Natural killer cell (primary cell): ENCODE data around the gene ATL2. TPM values are rescaled to one million over a fixed set of nuclear protein-coding genes. Genes with fewer than 3 reads are reported as not detected.

Experiments used
- ATAC-seq, 3 donors: fragments of 150-1000 bp in 2 of 3; fragments of 200-7000 bp in 1 of 3; cut with Tn5 transposase; 1 replicate in 1 of 3; 2 replicates in 2 of 3; pipeline ENCODE4 v1.10.0; 2021; ENCODE audit warnings: mild to moderate bottlenecking in 2 of 3, moderate library complexity in 2 of 3
- DNase-seq, 2 donors: peaks; one replicate each; pipeline versions ENCODE4 v3.0.0 to v3.0.0-alpha.2; 2013 to 2021; ENCODE audit warnings: mixed read lengths in 1 of 2
- H3K27ac ChIP-seq: one replicate; pipeline ENCODE4 v1.5.1; 2013; ENCODE audit warnings: mild to moderate bottlenecking, low read length
- H3K27me3 ChIP-seq: one replicate; pipeline ENCODE4 v1.6.1; 2013; ENCODE audit warnings: low read length; ENCODE audit not compliant: control insufficient read depth, insufficient read depth
- H3K36me3 ChIP-seq: one replicate; pipeline ENCODE4 v1.6.1; 2013; ENCODE audit warnings: low read length; ENCODE audit not compliant: control insufficient read depth, insufficient read depth
- H3K4me1 ChIP-seq: one replicate; pipeline ENCODE4 v1.6.1; 2013; ENCODE audit warnings: low read length; ENCODE audit not compliant: control insufficient read depth, insufficient read depth
- H3K4me3 ChIP-seq: one replicate; pipeline ENCODE4 v1.5.1; 2013; ENCODE audit warnings: low read length
- H3K9me3 ChIP-seq: one replicate; pipeline ENCODE4 v1.6.1; 2013; ENCODE audit warnings: low read length; ENCODE audit not compliant: control insufficient read depth, insufficient read depth
- H3K27ac Mint-ChIP-seq, 2 donors: one replicate each; pipeline ENCODE4 v1.8.0; 2022; ENCODE audit warnings: mild to moderate bottlenecking in 2 of 2, mixed read lengths in 2 of 2, moderate library complexity in 1 of 2
- H3K27me3 Mint-ChIP-seq, 2 donors: one replicate each; pipeline ENCODE4 v1.8.0; 2022; ENCODE audit warnings: low read depth in 2 of 2, mixed read lengths in 2 of 2
- H3K36me3 Mint-ChIP-seq: one replicate; pipeline ENCODE4 v1.8.0; 2022; ENCODE audit warnings: mixed read lengths
- H3K4me1 Mint-ChIP-seq, 2 donors: one replicate each; pipeline ENCODE4 v1.8.0; 2022; ENCODE audit warnings: mixed read lengths in 2 of 2
- H3K4me3 Mint-ChIP-seq: one replicate; pipeline ENCODE4 v1.8.0; 2022; ENCODE audit warnings: mild to moderate bottlenecking, moderate library complexity, mixed read lengths
- H3K9me3 Mint-ChIP-seq, 2 donors: one replicate each; pipeline ENCODE4 v1.8.0; 2022; ENCODE audit warnings: mixed read lengths in 2 of 2
- WGBS: methylation state at CpG from one replicate; pipeline ENCODE4 v1.1.7; 2013; ENCODE audit warnings: missing lambda C conversion rate; ENCODE audit not compliant: insufficient coverage; 5-methylcytosine and 5-hydroxymethylcytosine counted together
- intact Hi-C: fragments of 100-400 bp; cut with micrococcal nuclease; formaldehyde crosslinking; loops from one replicate; pipeline ENCODE4 v1.14.2; 2022
- total RNA-seq, 4 donors: library from RNA; stranded (reverse); fragments of 120-200 nt in 1 of 4; gene quantifications; one replicate each; pipeline versions ENCODE4 v1.2.3 to v1.2.4, GENCODE V29; 2013 to 2022
- TF ChIP-seq, protein P1 (sequence below): fragments of 200-600 bp; IDR thresholded peaks from one replicate; pipeline ENCODE4 v1.8.0; 2022; ENCODE audit warnings: antibody characterized with exemption

ATL2 gene
- total RNA-seq, 3 donors from 2014 or later (not counting 1 experiment from before 2014, with no cell fraction given) = 48.3 to 51.8 (median 51.5) TPM

DNA sequence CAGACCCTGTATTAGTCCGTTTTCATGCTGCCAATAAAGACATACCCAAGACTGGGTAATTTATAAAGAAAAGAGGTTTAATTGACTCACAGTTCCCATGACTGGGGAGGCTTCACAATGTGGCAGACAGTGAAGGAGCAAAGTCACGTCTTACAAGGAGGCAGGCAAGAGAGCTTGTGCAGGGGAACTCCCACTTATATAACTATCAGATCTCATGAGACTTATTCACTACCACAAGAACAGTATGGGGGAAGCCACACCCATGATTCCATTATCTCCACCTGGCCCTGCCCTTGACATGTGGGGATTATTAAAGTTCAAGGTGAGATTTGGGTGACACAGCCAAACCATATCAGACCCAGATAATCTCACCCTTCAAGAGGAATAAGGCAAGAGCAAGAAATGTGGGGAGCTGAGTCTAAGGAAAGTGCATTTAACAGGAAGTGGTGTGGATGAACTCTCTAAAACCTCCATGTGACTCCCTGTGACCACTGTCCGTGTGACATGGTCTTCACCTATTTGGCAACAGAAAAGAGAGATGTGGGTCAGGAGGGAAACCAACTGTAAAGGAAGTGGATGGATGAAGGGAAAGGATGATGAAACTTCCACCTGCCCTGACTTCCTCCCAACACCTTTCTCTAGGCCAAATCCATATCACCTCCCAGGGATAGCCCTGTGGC is 110.6 kb downstream of the ATL2 start:
- Mint-ChIP-seq H3K4me1 (peaks cover 6 to 8% of the 10 kb centered on the region in 2 donors), H3K9me3 (peaks cover 0 to 4% of the 10 kb centered on the region in 2 donors), H3K27me3 (peaks cover 0 to 5% of the 10 kb centered on the region in 2 donors), H3K27ac (no peak overlapping the region), H3K36me3 (no peaks in the 10 kb centered on the region), H3K4me3 (no peak overlapping the region)
- no peak overlapping the region for H3K27ac ChIP-seq
- H3K9me3 ChIP-seq = peaks cover 2% of the 10 kb centered on the region
- no peak for ATAC-seq
- H3K36me3 ChIP-seq = no peaks in the 10 kb centered on the region
- H3K27me3 ChIP-seq = no peaks in the 10 kb centered on the region
- 50% methylated on average over 1 of the region's 3 CpGs for WGBS
- DNase-seq = no peak
- TF ChIP-seq, protein P1, sequence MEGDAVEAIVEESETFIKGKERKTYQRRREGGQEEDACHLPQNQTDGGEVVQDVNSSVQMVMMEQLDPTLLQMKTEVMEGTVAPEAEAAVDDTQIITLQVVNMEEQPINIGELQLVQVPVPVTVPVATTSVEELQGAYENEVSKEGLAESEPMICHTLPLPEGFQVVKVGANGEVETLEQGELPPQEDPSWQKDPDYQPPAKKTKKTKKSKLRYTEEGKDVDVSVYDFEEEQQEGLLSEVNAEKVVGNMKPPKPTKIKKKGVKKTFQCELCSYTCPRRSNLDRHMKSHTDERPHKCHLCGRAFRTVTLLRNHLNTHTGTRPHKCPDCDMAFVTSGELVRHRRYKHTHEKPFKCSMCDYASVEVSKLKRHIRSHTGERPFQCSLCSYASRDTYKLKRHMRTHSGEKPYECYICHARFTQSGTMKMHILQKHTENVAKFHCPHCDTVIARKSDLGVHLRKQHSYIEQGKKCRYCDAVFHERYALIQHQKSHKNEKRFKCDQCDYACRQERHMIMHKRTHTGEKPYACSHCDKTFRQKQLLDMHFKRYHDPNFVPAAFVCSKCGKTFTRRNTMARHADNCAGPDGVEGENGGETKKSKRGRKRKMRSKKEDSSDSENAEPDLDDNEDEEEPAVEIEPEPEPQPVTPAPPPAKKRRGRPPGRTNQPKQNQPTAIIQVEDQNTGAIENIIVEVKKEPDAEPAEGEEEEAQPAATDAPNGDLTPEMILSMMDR = no peak
- H3K4me3 ChIP-seq = no peak overlapping the region
- peaks cover 7% of the 10 kb centered on the region for H3K4me1 ChIP-seq
- intact Hi-C loops = no loop called here

DNA sequence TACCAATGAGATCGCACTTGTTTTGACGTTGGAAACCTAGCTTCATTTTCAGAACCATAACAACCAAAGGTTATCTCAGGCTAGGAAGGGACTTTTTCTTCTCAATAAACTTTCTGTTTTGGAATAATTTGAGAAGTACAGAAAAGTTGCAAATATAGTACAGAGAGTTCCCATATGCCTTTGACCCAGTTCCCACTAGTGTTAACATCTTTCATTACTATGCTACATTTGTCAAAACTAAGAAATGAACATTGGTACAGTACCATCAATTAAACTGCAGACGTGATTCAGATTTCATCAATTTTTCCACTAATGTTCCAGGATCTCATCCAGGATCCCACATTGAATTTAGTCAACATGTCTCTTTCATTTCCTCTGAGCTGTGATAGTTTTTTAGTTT is 111.6 kb downstream of the ATL2 start:
- DNase-seq (no peak), ATAC-seq (no peak)
- Mint-ChIP-seq H3K9me3 (peaks cover 0 to 4% of the 10 kb centered on the region in 2 donors), H3K4me1 (peaks cover 6 to 8% of the 10 kb centered on the region in 2 donors), H3K36me3 (no peaks in the 10 kb centered on the region), H3K27ac (no peak overlapping the region), H3K4me3 (no peak overlapping the region), H3K27me3 (peaks cover 0 to 8% of the 10 kb centered on the region in 2 donors)
- Histone ChIP-seq H3K36me3 (no peaks in the 10 kb centered on the region), H3K4me3 (no peak overlapping the region), H3K4me1 (peaks cover 7% of the 10 kb centered on the region), H3K27me3 (no peaks in the 10 kb centered on the region), H3K27ac (no peak overlapping the region), H3K9me3 (peaks cover 2% of the 10 kb centered on the region)
- 89% methylated on average over 1 of the region's 3 CpGs for WGBS
- intact Hi-C loops = no loop called here
- TF ChIP-seq, protein P1 = no peak

- peaks cover 0 to 4% of the 10 kb centered on the region in 2 donors for H3K9me3 Mint-ChIP-seq
- H3K9me3 ChIP-seq = peaks cover 2% of the 10 kb centered on the region
- no peaks in the 10 kb centered on the region for H3K36me3 Mint-ChIP-seq
- no peak for ATAC-seq
- peaks cover 7% of the 10 kb centered on the region for H3K4me1 ChIP-seq
- WGBS = 57% methylated on average over 3 of the region's 4 CpGs
- H3K4me3 Mint-ChIP-seq = no peak overlapping the region
- TF ChIP-seq, protein P1 = no peak
- no peaks in the 10 kb centered on the region for H3K36me3 ChIP-seq
- intact Hi-C loops = no loop called here
- no peaks in the 10 kb centered on the region for H3K27me3 ChIP-seq
- peaks cover 6 to 8% of the 10 kb centered on the region in 2 donors for H3K4me1 Mint-ChIP-seq
- no peak overlapping the region for H3K27ac ChIP-seq
- no peak overlapping the region for H3K27ac Mint-ChIP-seq
- H3K27me3 Mint-ChIP-seq = peaks cover under 1 to 8% of the 10 kb centered on the region in 2 donors
- H3K4me3 ChIP-seq = no peak overlapping the region
- no peak for DNase-seq
These were observed 112.5 kb downstream of the ATL2 start for GRCh38 chr2:38264396-38265221.
